HG02943 (cell line): ENCODE measurements around the gene SYS1.

Experiments used
- ATAC-seq: cut with Tn5 transposase; IDR thresholded peaks from one replicate; pipeline ENCODE4 v1.9.1; 2021; ENCODE audit warnings: mild to moderate bottlenecking, low read depth, moderate library complexity; ENCODE audit not compliant: unreplicated experiment

SYS1 gene

DNA sequence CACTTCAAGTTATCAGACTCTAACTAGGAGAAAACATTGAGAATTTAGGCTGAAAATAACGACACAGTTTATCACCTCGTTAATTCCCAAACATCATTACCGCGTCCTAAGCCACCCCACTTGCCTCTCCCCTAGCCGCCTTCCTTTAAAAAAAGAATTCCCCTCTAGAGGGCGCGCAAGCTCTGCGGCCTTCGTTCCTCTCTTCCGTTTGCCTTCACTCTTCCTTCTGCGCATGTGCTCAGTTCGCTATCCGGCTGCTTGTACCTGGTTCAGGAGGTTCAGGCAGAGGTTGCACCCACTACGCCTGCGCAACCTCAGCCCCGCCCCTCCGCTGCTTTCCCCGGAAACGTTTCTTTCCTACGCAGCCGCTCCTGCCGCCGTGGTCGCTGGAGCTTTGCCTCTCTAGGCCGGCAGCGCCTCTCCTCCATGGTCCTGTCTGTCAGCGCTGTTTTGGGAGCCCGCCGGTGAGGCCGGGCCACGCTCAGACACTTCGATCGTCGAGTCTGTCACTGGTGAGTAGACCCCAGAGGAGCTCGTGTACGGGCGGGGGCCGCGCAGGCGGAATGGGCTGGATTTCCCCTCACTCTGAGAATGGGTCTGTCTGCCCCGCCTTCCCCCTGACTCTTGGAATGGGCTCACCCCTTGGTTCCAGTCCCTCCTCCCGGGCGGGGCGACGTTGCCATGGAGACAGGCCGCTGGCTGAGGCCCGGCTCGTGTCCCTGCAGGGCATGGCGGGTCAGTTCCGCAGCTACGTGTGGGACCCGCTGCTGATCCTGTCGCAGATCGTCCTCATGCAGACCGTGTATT, at the start of gene SYS1:
SYS1 (plus strand) TSS at position 353 of the 807 bp plus-strand sequence; CDS start at position 729, 376 bp downstream.
- peak; percentile 86 for ATAC-seq

GRCh38 chr20:45313943-45314342, 49.0 kb upstream of the SYS1 start:
- ATAC-seq = no peak

GRCh38 chr20:45315672-45316071, 47.3 kb upstream of the SYS1 start:
- no peak for ATAC-seq

- ATAC-seq = no peak
These were observed 46.5 kb upstream of the SYS1 start for GRCh38 chr20:45316150-45317080.

GRCh38 chr20:45317826-45318225, 45.1 kb upstream of the SYS1 start:
- ATAC-seq = no peak

- ATAC-seq = no peak
These were observed 44.5 kb upstream of the SYS1 start for GRCh38 chr20:45318386-45318939.

DNA sequence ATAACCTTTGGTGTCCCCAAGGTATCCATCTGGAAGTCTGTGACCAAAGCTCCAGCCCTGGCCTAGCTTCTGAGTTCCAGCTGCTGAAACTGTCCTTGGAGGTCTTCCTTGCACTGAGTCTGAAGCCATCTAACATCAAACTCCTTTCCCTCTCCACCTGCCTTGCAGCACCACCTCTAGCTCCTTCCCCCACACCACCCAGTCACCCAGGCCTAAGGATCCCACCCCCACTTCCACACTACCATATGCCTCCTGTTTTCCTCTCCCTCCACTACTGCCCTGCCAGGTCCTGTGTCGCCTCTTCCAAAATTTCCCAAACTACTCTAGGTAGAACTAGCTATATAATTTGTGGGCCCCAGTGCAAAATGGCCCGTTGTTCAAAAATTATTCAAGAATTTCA, 44.0 kb upstream of the SYS1 start:
- ATAC-seq = no peak

DNA sequence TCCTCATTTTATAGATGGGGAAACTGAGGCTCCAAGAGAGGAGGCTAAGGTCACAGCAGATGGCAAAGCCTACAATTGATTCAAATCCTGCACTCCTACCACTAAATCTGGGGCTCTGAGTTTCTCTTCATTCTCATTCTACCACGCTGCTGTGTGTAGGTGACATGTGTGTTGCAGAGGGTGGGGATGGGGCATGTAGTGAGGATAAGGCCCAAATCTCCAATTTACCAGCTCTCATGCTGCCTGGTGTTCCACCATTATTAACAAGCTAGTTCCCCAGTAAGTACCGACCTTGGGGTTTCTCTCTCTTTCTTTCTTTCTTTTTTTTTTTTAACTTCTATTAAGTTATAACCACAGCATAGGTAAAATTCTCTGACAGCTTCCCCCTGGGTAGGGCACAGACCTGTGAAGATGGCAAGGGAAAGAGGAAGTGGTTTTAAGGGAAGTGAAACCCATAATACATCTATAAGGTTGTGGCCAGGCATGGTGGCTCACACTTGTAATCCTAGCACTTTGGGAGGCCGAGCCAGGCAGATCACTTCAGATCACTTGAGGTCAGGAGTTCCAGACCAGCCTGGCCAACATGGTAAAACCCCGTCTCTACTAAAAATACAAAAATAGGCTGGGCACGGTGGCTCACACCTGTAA, 41.9 kb upstream of the SYS1 start:
- peak; percentile 63 for ATAC-seq

- no peak for ATAC-seq
These were observed 40.0 kb upstream of the SYS1 start for GRCh38 chr20:45322952-45323383.

- ATAC-seq = no peak
These were observed 39.2 kb upstream of the SYS1 start for GRCh38 chr20:45323731-45324130.

DNA sequence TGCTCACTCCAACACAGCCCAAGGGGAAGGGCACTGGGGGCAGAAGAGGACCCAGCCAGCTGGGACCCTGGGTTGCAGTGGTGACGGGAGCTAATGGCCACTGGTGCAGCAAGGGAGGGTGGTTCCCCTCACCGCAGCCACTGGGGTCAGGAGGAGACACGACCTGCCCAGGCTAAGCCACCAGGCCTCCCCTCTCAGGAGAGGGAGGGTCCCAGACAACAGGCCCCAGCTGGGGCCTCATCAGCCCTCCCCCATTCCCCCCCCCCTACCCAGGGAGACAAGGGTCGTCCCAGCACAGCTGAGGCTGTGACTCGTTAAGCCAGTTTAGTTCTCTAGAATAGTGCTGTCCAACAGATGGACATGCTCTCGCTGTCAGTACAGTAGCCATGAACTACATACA, 37.6 kb upstream of the SYS1 start:
- no peak for ATAC-seq

GRCh38 chr20:45328451-45328850, 34.5 kb upstream of the SYS1 start:
- no peak for ATAC-seq

DNA sequence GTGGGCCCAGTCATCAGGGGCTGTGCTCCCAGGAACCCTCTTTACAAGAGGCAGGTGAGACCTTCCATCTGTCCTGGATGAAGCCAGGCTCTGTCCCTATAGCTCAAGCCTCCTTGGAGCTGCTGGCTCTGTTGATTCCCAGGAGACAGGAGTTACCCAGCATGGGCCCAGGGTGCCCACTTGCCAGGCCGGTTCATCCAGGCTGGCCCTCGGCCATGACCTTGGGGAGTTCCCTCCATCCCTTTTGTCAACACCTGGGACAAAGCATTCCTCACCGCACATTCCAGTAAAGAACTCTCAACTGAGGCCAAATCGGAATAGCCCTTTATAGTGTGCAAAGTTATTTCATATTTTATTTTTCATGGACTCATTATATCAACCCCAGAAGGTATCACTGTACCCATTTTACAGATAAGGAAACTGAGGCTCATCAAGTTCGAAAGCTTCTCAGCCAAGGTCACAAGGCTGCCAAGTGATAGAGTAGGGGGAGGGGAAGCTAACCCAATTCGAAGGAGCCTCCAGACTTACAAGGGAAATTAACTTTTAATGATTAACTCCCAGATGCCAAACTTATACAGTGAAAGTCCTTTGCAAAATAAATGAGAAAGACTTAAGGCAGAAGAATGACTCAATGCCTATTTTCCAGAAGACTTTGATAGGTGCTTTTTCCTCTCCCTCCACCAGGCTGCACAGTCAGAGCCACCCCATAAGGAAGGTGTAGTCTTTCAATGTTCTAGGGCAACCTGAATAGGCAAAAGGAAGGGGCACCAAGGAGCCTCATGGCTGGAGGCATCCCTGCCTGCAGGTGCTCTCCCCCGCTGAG, 33.2 kb upstream of the SYS1 start:
- no peak for ATAC-seq

DNA sequence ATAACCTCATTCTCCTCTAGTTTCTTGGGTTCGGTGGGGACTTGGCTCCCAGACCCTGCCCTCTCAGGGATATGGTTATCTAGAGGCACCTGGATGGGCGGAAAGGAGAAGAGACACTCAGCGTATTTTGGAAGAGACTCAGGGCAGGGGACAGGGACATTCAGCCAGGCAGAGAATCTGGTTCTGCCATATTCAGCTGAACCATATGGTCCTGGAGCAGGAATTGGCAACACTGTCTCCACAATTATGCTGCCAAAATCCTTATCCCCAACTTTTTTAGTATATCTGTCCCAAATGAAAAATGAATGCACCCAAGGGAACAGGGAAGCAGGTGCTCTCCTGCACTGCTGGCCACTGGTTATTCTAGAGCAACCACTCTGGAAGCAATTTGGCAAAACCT, 32.5 kb upstream of the SYS1 start:
- no peak for ATAC-seq

- no peak for ATAC-seq
These were observed 26.2 kb upstream of the SYS1 start for GRCh38 chr20:45336530-45337366.

- ATAC-seq = no peak
These were observed 25.4 kb upstream of the SYS1 start for GRCh38 chr20:45337367-45338120.

DNA sequence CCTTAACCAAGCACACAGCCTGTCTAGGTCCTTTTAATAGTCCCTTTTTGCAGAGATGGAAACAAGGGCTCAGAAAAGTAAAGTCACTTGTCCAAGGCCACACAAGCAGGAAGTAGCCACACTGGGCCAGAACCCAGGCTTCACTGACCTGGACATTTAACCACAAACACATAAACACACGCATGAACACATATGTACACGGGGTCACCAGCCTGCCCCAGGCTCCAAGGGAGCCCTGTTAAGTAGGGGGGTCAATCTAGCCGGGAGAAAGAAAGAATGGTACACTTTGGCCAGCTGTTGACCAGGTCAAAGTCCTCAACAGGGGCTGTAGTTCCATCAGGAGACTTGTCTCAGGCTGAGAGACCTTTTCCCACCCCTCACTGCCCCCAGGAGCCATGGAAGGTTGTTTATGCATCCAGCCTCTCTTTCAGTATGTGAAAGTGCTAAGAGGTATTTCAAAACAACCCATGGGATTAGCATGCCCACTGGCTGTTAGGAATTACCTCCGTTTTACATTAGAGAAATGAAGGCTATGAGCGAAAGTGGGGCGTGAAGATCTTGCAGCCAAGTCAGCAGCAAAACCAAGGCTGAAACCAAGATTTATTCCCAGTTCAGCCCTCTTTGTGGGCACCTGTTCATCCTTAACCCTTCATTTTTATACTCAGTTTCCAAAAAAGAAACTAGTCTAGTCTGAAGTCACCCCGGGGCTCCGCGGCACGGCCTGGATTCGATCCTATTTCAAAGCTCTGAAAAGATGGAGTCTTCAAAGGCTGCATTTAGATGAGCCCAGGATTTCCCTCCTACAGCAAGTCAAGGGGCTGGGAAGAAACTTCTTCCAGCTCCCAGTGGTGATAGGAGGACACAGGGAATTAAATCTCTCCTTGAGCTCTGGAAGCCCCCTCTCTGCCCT, 24.6 kb upstream of the SYS1 start:
- ATAC-seq = no peak
